Body of pancreas (tissue), 4 donors: Measurements from ENCODE around the gene GAREM1.

Source experiments
- CTCF ChIP-seq, 7 experiments: fragments of 450-650 bp in 4 of 7; fragments of 200-600 bp in 3 of 7; sonication (generic) in 3 of 7; IDR thresholded peaks; one replicate each; pipeline ENCODE4 v1.5.1; 2016 to 2019; ENCODE audit warnings: antibody characterized with exemption in 7 of 7
- POLR2A ChIP-seq, 3 donors: fragments of 450-650 bp; IDR thresholded peaks; one replicate each; pipeline ENCODE4 v1.6.1; 2016; ENCODE audit warnings: antibody characterized with exemption in 3 of 3, mild to moderate bottlenecking in 2 of 3

GRCh38 chr18:32438173-32438572 lies 32.5 kb downstream of the GAREM1 start:
- TF ChIP-seq POLR2A (IDR thresholded peaks at IDR 0.05) (no peak), CTCF (IDR thresholded peaks at IDR 0.05) (no peak)
